Mononuclear cell (primary cell): Measurements from ENCODE around the gene LRBA. TPM values are rescaled to one million over a fixed set of nuclear protein-coding genes. Genes with fewer than 3 reads are reported as not detected.

ENCODE experiments used
- H3K27me3 ChIP-seq: 2 replicates; pipeline ENCODE4 v1.6.0; 2011; ENCODE audit warnings: low read length, control low read depth; ENCODE audit not compliant: insufficient read depth
- H3K4me1 ChIP-seq: 2 replicates; pipeline ENCODE4 v1.5.1; 2011; ENCODE audit warnings: mild to moderate bottlenecking, low read length, control low read depth; ENCODE audit not compliant: insufficient read depth
- H3K4me3 ChIP-seq: 2 replicates; pipeline ENCODE4 v1.5.1; 2011; ENCODE audit warnings: mild to moderate bottlenecking, low read length, moderate library complexity
- H3K9me3 ChIP-seq: 2 replicates; pipeline ENCODE4 v1.5.1; 2011; ENCODE audit warnings: low read depth, mild to moderate bottlenecking, control low read depth, low read length
- total RNA-seq: library from RNA; depleted of rRNA; stranded (reverse); fragments of >200 nt; gene quantifications from one replicate; pipeline ENCODE4 v1.2.3, GENCODE V29; 2012

The LRBA gene
- total RNA-seq, 1 donor: 96.0 TPM

- H3K27me3 ChIP-seq: no peaks in the 10 kb centered on the region
- H3K4me3 ChIP-seq: no peak overlapping the region
- H3K4me1 ChIP-seq: no peaks in the 10 kb centered on the region
- no peaks in the 10 kb centered on the region for H3K9me3 ChIP-seq
These were observed 634.0 kb downstream of the LRBA start for GRCh38 chr4:150381036-150381435.

- Histone ChIP-seq H3K27me3 (no peaks in the 10 kb centered on the region), H3K4me1 (no peaks in the 10 kb centered on the region), H3K9me3 (no peaks in the 10 kb centered on the region), H3K4me3 (no peak overlapping the region)
These were observed 635.6 kb downstream of the LRBA start for GRCh38 chr4:150379454-150379853.

GRCh38 chr4:150375025-150375424 lies 640.1 kb downstream of the LRBA start:
- no peaks in the 10 kb centered on the region for H3K9me3 ChIP-seq
- no peaks in the 10 kb centered on the region for H3K27me3 ChIP-seq
- H3K4me3 ChIP-seq: no peak overlapping the region
- no peaks in the 10 kb centered on the region for H3K4me1 ChIP-seq

- Histone ChIP-seq H3K27me3 (no peaks in the 10 kb centered on the region), H3K4me1 (no peaks in the 10 kb centered on the region), H3K9me3 (no peaks in the 10 kb centered on the region), H3K4me3 (no peak overlapping the region)
These were observed 643.2 kb downstream of the LRBA start for GRCh38 chr4:150371869-150372268.

GRCh38 chr4:150369434-150370380 lies 645.4 kb downstream of the LRBA start:
- no peak overlapping the region for H3K4me3 ChIP-seq
- H3K4me1 ChIP-seq: no peaks in the 10 kb centered on the region
- no peaks in the 10 kb centered on the region for H3K27me3 ChIP-seq

GRCh38 chr4:150368667-150369066 lies 646.4 kb downstream of the LRBA start:
- Histone ChIP-seq H3K4me3 (no peak overlapping the region), H3K4me1 (no peaks in the 10 kb centered on the region), H3K27me3 (no peaks in the 10 kb centered on the region), H3K9me3 (no peaks in the 10 kb centered on the region)

More at GRCh38 chr4:150369434-150370380, 645.4 kb downstream of the LRBA start:
- H3K9me3 ChIP-seq: no peaks in the 10 kb centered on the region

- no peaks in the 10 kb centered on the region for H3K4me1 ChIP-seq
- H3K27me3 ChIP-seq: no peaks in the 10 kb centered on the region
- no peak overlapping the region for H3K4me3 ChIP-seq
- H3K9me3 ChIP-seq: no peaks in the 10 kb centered on the region
These were observed 647.8 kb downstream of the LRBA start for GRCh38 chr4:150367326-150367725.

- Histone ChIP-seq H3K27me3 (no peaks in the 10 kb centered on the region), H3K9me3 (no peaks in the 10 kb centered on the region), H3K4me1 (no peaks in the 10 kb centered on the region), H3K4me3 (no peak overlapping the region)
These were observed 648.5 kb downstream of the LRBA start for GRCh38 chr4:150366487-150366999.

GRCh38 chr4:150363721-150364688 lies 651.1 kb downstream of the LRBA start:
- H3K27me3 ChIP-seq: no peaks in the 10 kb centered on the region
- no peaks in the 10 kb centered on the region for H3K4me1 ChIP-seq
- no peak overlapping the region for H3K4me3 ChIP-seq
- no peaks in the 10 kb centered on the region for H3K9me3 ChIP-seq

GRCh38 chr4:150358691-150359090 lies 656.4 kb downstream of the LRBA start:
- Histone ChIP-seq H3K4me3 (no peak overlapping the region), H3K4me1 (no peaks in the 10 kb centered on the region), H3K9me3 (no peaks in the 10 kb centered on the region), H3K27me3 (no peaks in the 10 kb centered on the region)

GRCh38 chr4:150357829-150358228 lies 657.3 kb downstream of the LRBA start:
- H3K4me1 ChIP-seq: no peaks in the 10 kb centered on the region
- no peak overlapping the region for H3K4me3 ChIP-seq
- no peaks in the 10 kb centered on the region for H3K9me3 ChIP-seq
- H3K27me3 ChIP-seq: no peaks in the 10 kb centered on the region

- H3K4me1 ChIP-seq: no peaks in the 10 kb centered on the region
- no peaks in the 10 kb centered on the region for H3K9me3 ChIP-seq
- no peaks in the 10 kb centered on the region for H3K27me3 ChIP-seq
- no peak overlapping the region for H3K4me3 ChIP-seq
These were observed 659.1 kb downstream of the LRBA start for GRCh38 chr4:150355858-150356455.

- no peaks in the 10 kb centered on the region for H3K4me1 ChIP-seq
These were observed 659.7 kb downstream of the LRBA start for GRCh38 chr4:150355418-150355817.

GRCh38 chr4:150354214-150354796 lies 660.8 kb downstream of the LRBA start:
- no peak overlapping the region for H3K4me3 ChIP-seq
- no peaks in the 10 kb centered on the region for H3K9me3 ChIP-seq
- H3K27me3 ChIP-seq: no peaks in the 10 kb centered on the region
- H3K4me1 ChIP-seq: no peaks in the 10 kb centered on the region

More at GRCh38 chr4:150355418-150355817, 659.7 kb downstream of the LRBA start:
- H3K4me3 ChIP-seq: no peak overlapping the region
- H3K27me3 ChIP-seq: no peaks in the 10 kb centered on the region
- no peaks in the 10 kb centered on the region for H3K9me3 ChIP-seq
